ENCODE data around the gene DHH. TPM values are rescaled to one million over a fixed set of nuclear protein-coding genes. Genes with fewer than 3 reads are reported as not detected.

DHH gene
- total RNA-seq, 1 experiment from 2014 or later = 0.39 TPM

DNA sequence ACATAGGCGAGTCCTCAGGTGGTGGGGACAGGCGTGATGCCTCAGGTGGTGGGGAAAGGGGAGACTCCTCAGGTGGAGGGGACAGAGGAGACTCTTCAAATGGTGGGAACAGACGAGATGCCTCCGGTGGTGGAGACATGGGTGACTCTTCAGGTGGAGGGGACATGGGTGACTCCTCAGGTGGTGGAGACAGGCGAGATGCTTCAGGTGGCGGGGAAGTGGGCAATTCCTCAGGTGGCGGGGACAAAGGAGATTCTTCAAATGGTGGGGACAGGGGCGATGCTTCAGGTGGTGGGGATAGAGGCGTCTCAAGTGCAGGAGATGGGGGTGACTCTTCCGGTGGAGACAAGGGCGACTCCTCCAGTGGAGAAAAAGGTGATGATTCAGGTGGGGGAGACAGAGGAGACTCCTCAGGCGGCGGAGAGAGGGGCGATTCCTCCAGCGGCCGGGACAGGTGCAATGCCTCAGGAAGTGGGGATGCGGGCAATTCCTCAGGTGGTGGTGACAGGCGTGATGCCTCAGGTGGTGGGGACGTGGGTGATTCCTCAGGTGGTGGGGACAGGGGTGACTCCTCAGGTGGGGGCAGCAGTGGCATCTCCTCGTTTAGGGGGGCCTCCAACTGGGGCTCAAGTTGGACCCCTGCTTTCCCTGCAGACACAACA lies 42.7 kb downstream of the DHH start:
- Histone ChIP-seq H3K4me3 (ENCODE audit: low read depth, low read length, poor library complexity, severe bottlenecking) (no peak overlapping the region), H3K4me1 (ENCODE audit: insufficient read depth, low read length, poor library complexity, severe bottlenecking) (peaks cover 15% of the 10 kb centered on the region), H3K27me3 (replicated peaks; ENCODE audit: insufficient read depth, low read depth, low read length, poor library complexity) (no peaks in the 10 kb centered on the region), H3K36me3 (ENCODE audit: insufficient read depth, low read length, poor library complexity, severe bottlenecking) (peaks cover 85% of the 10 kb centered on the region), H3K27ac (ENCODE audit: low read depth, low read length, poor library complexity, severe bottlenecking) (no peak overlapping the region), H3K9me3 (ENCODE audit: low read depth, low read length, poor library complexity, severe bottlenecking) (no peaks in the 10 kb centered on the region)
- CTCF ChIA-PET = no interaction called here
- DNase-seq (ENCODE audit: low spot score) = no peak
- intact Hi-C loops (cut with micrococcal nuclease; ENCODE audit: unreplicated experiment) = no loop called here
- BruUV-seq (replicated peaks) = no TSS peak
- TF ChIP-seq, protein P1, sequence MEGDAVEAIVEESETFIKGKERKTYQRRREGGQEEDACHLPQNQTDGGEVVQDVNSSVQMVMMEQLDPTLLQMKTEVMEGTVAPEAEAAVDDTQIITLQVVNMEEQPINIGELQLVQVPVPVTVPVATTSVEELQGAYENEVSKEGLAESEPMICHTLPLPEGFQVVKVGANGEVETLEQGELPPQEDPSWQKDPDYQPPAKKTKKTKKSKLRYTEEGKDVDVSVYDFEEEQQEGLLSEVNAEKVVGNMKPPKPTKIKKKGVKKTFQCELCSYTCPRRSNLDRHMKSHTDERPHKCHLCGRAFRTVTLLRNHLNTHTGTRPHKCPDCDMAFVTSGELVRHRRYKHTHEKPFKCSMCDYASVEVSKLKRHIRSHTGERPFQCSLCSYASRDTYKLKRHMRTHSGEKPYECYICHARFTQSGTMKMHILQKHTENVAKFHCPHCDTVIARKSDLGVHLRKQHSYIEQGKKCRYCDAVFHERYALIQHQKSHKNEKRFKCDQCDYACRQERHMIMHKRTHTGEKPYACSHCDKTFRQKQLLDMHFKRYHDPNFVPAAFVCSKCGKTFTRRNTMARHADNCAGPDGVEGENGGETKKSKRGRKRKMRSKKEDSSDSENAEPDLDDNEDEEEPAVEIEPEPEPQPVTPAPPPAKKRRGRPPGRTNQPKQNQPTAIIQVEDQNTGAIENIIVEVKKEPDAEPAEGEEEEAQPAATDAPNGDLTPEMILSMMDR (conservative IDR thresholded peaks at IDR 0.05; ENCODE audit: low read depth, low read length) = no peak
- POLR2A ChIA-PET (ENCODE audit: low non-redundant PET) = no interaction called here

DNA sequence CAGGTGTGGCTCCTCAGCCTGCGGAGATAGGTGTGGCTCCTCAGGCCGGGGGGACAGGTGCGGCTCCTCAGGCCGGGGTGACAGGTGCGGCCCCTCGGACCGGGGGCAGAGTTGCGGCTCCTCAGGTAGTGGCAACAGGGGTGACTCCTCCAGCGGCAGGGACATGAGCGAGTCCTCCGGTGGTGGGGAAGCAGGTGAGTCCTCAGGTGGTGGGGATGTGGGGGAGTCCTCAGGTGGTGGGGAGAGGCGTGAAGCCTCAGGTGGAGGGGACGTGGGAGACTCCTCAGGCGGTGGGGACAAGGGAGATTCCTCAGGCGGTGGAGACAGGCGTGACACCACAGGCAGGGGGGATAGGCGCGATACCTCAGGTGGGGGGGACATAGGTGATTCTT lies 43.2 kb downstream of the DHH start:
- Histone ChIP-seq H3K9me3 (ENCODE audit: low read depth, low read length, poor library complexity, severe bottlenecking) (no peaks in the 10 kb centered on the region), H3K4me1 (ENCODE audit: insufficient read depth, low read length, poor library complexity, severe bottlenecking) (peaks cover 9% of the 10 kb centered on the region), H3K27me3 (replicated peaks; ENCODE audit: insufficient read depth, low read depth, low read length, poor library complexity) (no peaks in the 10 kb centered on the region), H3K27ac (ENCODE audit: low read depth, low read length, poor library complexity, severe bottlenecking) (no peak overlapping the region), H3K4me3 (ENCODE audit: low read depth, low read length, poor library complexity, severe bottlenecking) (no peak overlapping the region), H3K36me3 (ENCODE audit: insufficient read depth, low read length, poor library complexity, severe bottlenecking) (peaks cover 90% of the 10 kb centered on the region)
- DNase-seq (ENCODE audit: low spot score) = no peak
- ChIA-PET CTCF (no interaction called here), POLR2A (ENCODE audit: low non-redundant PET) (no interaction called here)
- no peak for TF ChIP-seq EZH2 (IDR thresholded peaks at IDR 0.05; ENCODE audit: borderline replicate concordance, low read depth, low read length, poor library complexity, severe bottlenecking)
- intact Hi-C loops (cut with micrococcal nuclease; ENCODE audit: unreplicated experiment) = no loop called here
- BruUV-seq (replicated peaks) = no TSS peak

DNA sequence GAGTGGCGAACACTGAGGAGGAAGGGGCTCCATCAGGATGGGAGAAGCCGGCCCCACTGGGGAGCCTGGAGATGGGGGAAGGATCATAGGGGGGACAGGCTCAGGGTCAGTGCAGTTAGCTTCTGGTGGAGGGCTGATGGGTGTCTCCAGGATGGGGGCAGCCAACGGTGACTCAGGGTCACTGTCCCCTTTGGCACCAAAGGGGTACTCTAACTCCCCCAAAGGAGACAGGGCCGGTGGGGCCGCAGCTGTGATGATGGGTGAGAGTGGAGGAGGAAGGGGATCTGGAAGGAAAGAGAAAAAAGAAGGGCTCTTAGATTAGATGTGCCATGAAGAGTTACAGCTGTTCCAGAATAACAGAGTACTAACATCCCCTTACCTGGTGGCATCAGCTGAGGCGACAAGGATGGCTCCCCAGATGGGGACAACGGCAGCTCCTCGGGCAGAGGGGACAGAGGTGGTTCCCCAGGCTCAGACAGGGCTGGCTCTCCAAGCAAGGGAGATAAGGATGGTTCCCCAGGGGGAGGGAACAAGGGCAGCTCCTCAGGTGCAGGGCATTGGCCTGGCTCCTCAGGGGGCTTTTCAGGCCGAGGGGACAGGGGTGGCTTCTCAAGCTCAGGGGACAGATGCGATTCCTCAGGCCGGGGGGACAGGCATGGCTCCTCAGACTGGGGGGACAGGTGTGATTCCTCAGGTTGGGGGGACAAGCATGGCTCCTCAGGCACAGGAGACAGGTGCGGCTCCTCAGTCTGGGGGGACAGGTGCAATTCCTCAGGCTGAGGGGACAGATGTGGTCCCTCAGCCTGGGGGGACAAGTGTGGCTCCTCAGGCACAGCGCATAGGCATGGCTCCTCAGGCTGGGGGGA lies 43.9 kb downstream of the DHH start:
- TF ChIP-seq, protein P1 (conservative IDR thresholded peaks at IDR 0.05; ENCODE audit: low read depth, low read length) = no peak
- no peak for TF ChIP-seq EZH2 (IDR thresholded peaks at IDR 0.05; ENCODE audit: borderline replicate concordance, low read depth, low read length, poor library complexity, severe bottlenecking)
- no peaks in the 10 kb centered on the region for H3K9me3 ChIP-seq (ENCODE audit: low read depth, low read length, poor library complexity, severe bottlenecking)
- peaks cover 96% of the 10 kb centered on the region for H3K36me3 ChIP-seq (ENCODE audit: insufficient read depth, low read length, poor library complexity, severe bottlenecking)
- intact Hi-C loops (cut with micrococcal nuclease; ENCODE audit: unreplicated experiment) = no loop called here
- H3K4me1 ChIP-seq (ENCODE audit: insufficient read depth, low read length, poor library complexity, severe bottlenecking) = peaks cover 7% of the 10 kb centered on the region
- BruUV-seq (replicated peaks) = no TSS peak
- ChIA-PET POLR2A (ENCODE audit: low non-redundant PET) (no interaction called here), CTCF (interaction anchor here (0.5 kb wide), 1 partner anchor 508 kb away, joined by 3 read pairs; no protein-coding TSS in a partner anchor)
- no peak for DNase-seq (ENCODE audit: low spot score)
- no peak overlapping the region for H3K4me3 ChIP-seq (ENCODE audit: low read depth, low read length, poor library complexity, severe bottlenecking)
- peak overlapping the region; percentile 59 for H3K27ac ChIP-seq (ENCODE audit: low read depth, low read length, poor library complexity, severe bottlenecking)
- no peaks in the 10 kb centered on the region for H3K27me3 ChIP-seq (replicated peaks; ENCODE audit: insufficient read depth, low read depth, low read length, poor library complexity)

Data from A673 (cell line).